Cardiac fibroblast (primary cell): ENCODE measurements around the gene UBE2C.

Source experiments
- DNase-seq, 2 donors: peaks; one replicate each; pipeline versions ENCODE4 v3.0.0 to v3.0.0-alpha.2; 2010; ENCODE audit warnings: low read depth in 2 of 2
- H3K4me3 ChIP-seq, 2 donors: replicated peaks in 1 of 2; 1 replicate in 1 of 2; 2 replicates in 1 of 2; pipeline ENCODE4 v1.5.1; 2011; ENCODE audit warnings: low read depth in 2 of 2, low read length in 2 of 2, mild to moderate bottlenecking in 2 of 2, moderate library complexity in 1 of 2
- TF ChIP-seq, protein P1 (sequence below): IDR thresholded peaks from one replicate; pipeline ENCODE4 v1.5.1; 2011; ENCODE audit warnings: low read depth, mild to moderate bottlenecking, low read length, inconsistent platforms

The UBE2C gene

DNA sequence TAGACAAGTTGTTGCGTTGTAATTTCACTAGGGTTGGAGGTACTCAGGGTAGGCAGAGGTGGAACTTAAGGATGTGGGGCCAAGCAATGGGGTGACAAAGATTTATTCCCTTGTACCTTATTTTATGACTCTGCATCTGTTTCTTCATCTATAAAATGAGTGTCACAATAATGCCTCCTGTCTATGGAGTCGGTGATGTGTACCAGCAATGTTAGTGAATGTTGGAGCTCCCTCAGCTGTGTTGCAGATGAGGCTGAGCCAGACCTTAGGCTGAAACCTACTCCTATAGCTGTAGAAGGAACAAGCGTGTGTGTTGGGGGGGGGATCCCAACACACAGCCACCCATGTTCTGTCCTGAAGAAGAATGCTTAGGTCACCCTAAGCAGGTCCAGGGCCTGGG, 4.5 kb downstream of the UBE2C start:
- no peak for DNase-seq
- no peak overlapping the region for H3K4me3 ChIP-seq
- TF ChIP-seq, protein P1, sequence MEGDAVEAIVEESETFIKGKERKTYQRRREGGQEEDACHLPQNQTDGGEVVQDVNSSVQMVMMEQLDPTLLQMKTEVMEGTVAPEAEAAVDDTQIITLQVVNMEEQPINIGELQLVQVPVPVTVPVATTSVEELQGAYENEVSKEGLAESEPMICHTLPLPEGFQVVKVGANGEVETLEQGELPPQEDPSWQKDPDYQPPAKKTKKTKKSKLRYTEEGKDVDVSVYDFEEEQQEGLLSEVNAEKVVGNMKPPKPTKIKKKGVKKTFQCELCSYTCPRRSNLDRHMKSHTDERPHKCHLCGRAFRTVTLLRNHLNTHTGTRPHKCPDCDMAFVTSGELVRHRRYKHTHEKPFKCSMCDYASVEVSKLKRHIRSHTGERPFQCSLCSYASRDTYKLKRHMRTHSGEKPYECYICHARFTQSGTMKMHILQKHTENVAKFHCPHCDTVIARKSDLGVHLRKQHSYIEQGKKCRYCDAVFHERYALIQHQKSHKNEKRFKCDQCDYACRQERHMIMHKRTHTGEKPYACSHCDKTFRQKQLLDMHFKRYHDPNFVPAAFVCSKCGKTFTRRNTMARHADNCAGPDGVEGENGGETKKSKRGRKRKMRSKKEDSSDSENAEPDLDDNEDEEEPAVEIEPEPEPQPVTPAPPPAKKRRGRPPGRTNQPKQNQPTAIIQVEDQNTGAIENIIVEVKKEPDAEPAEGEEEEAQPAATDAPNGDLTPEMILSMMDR, result no peak

DNA sequence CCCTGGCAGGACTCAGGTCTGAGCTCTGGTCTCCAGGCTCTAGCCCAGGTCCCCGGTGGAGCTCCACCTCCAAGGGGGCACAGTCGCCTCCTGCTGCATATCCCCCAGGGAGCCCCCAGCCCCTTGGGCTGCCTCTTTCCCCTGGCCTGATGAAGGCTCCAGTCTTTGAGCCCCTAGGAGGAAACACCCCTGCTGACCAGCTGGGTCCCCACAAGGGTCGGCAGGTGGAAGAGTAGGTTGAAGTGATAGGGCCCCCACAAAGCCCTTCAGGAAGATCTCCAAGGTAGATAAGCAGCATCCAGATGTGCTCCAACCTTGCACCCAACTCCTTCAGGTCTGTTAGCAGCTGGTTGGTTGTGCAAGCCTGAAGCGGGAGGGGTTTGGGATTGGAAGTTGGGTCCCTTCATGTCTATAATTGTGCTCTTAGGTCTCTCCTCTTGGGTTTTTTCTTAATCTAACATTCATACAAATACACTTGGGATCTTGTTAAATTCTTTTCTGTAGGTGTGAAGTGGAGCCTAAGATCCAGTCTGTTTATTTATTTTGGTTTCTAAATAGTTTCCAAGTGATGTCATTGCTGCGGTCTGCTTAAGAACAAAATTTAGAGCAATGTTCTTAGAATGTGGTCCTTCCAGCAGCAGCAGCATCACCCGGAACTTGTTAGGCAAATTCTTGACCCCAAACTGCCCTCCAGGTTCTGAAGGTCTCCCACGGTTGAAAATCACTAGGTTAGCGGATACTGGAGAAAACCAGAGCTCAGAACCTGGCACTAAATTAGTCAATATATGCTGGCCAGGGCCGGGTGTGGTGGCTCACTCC, 5.1 kb downstream of the UBE2C start:
- no peak overlapping the region for H3K4me3 ChIP-seq
- TF ChIP-seq, protein P1, result no peak
- DNase-seq, result peak; percentile 75 to 89

DNA sequence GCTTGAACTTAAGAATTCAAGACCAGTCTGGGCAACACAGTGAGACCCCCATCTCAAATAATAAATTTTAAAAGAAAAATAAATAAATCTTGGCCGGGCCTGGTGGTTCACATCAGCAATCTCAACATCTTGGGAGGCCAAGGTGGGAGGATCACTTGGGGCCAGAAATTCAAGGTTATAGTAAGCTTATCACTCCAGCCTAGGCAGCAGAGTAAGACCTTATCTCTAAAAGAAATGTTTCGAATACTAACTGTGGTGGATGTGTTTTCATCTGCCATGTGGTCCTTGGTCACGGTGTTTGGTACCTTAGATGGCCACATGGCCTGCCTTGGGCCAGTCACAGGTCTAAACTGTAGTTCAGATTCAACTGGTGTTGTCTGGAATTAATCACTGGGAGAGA, 5.8 kb downstream of the UBE2C start:
- TF ChIP-seq, protein P1, result no peak
- no peak overlapping the region for H3K4me3 ChIP-seq
- DNase-seq, result no peak

DNA sequence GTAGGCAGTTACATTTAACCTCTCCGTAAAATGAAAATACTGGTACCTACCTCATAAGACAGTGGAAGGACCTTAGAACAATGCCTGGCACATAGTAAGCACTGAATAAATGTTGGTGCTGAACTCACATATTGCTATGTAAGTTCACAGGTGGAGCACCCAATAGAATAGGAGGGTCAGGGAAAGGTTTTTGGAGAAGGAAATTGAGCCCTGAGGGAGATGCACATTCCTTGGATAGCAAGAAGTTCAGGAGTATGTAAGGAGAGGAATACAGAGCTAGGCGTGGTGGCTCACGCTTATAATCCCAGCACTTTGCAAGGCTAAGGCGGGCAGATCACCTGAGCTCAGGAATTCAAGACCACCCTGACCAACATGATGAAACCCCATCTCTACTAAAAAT, 7.0 kb downstream of the UBE2C start:
- no peak for DNase-seq
- TF ChIP-seq, protein P1, result no peak
- H3K4me3 ChIP-seq, result no peak overlapping the region

DNA sequence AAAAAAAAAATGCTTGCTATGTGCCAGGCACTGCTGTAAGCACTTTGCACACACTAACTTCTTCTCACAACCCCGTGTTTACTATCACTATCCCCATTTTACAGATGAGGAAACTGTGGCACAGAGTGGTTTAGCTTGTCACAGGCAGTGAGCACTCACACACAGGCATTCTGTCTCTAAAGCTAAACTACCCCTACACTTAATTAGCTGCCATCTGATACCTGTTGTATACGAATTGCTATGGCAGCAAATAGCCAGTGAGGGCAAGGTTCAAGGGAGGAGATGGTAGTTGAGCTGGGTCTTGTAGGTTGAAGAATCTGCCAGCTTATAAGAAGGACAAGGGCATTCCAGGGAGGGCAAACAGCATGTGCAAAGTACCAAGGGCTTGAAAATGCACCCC, 9.5 kb downstream of the UBE2C start:
- no peak overlapping the region for H3K4me3 ChIP-seq
- no peak for DNase-seq
- TF ChIP-seq, protein P1, result no peak

GRCh38 chr20:45822857-45823256, 10.4 kb downstream of the UBE2C start:
- H3K4me3 ChIP-seq, result no peak overlapping the region
- peak in 1 of 2 donors; percentile 29 for DNase-seq
- TF ChIP-seq, protein P1, result no peak
